ENCODE measurements around the gene DNAJA2. TPM values are rescaled to one million over a fixed set of nuclear protein-coding genes. Genes with fewer than 3 reads are reported as not detected.
"Not testable (repeated sequence)": the region's sequence is repeated elsewhere in the genome, so short reads cannot be mapped to it uniquely, and the experiment has no call there.

Gene DNAJA2
- total RNA-seq, 1 experiment from 2014 or later = 110 TPM

DNA sequence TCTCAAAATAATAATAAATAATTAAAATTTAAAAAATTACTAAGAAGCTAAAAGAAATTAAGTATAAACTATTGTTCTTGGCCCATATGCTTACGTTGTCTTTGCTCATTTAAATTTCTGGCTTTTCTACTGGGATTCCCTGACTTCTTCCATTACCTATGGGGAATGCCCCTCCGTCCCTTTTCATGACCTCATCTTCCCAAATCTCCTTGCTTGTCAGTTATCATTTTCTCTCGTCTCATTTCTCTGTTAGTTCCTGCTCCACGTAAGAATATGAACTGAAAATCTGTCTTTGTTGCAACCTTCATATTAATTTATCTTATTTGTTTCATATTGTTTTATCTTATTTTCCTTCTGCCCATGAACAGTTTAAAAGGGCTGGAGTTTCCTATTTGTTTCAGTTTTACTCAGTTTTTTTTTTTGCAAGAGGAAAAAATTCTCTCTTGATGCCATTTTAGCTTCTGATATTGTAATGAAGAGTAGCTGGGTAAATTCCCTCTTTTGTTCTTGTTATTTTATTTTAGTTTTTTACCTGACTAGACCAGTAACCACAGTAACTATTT is 2.5 kb upstream of the DNAJA2 start:
- DNase-seq (ENCODE audit: extremely low read depth, low read depth) = no peak

DNA sequence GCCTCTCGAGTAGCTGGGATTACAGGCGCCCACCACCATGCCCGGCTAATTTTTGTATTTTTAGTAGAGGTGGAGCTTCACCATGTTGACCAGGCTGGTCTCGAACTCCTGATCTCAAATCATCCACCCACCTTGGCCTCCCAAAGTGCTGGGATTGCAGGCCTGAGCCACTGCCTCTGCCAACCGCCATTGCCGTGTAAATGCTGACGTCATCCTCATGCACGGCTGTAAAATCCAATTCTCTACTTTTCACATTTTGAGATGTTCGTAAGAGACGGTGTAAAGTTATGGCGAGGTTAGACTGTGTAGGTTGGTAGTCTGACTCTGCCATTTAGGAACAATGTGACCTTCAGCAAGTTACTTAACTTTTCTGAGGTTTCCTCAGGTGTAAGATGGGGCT is 1.7 kb upstream of the DNAJA2 start:
- DNase-seq (ENCODE audit: extremely low read depth, low read depth) = no peak

DNA sequence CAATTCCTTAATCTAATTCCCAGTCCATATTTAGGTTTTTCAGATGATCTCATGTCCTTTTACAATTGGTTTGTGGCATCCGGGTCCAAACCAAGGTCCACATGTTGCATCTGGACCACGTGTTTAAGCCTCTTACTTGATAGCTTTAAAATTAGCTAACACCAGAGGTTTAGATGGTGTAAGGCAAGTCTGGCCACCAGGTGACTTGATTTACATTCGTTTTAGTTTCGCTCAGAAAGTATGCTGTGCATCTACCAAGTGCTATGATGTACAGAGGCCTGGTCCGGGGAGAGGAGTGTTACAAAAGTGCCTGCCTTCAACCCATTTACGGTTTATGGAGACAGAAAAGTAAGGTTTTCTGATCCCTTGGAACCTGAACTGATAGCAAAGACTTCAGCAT is 878 bp upstream of the DNAJA2 start:
- no peak for DNase-seq (ENCODE audit: extremely low read depth, low read depth)

DNA sequence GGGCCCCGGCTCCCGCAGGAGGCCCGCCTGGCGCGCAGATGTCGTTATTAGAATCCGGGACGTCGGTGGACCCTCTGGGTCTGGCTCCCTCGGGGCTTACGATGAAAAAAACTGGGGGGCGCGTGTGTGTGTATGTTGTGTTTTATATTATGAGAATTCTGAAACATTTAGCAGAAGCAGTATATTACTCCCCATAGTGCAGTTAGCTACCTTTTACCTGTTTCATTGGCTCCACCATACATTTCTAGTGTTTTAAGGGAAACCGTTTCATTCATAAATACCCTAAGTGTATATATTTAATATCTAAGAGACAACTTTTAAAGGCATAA is 486 bp upstream of the DNAJA2 start:
- DNase-seq (ENCODE audit: extremely low read depth, low read depth) = no peak

DNA sequence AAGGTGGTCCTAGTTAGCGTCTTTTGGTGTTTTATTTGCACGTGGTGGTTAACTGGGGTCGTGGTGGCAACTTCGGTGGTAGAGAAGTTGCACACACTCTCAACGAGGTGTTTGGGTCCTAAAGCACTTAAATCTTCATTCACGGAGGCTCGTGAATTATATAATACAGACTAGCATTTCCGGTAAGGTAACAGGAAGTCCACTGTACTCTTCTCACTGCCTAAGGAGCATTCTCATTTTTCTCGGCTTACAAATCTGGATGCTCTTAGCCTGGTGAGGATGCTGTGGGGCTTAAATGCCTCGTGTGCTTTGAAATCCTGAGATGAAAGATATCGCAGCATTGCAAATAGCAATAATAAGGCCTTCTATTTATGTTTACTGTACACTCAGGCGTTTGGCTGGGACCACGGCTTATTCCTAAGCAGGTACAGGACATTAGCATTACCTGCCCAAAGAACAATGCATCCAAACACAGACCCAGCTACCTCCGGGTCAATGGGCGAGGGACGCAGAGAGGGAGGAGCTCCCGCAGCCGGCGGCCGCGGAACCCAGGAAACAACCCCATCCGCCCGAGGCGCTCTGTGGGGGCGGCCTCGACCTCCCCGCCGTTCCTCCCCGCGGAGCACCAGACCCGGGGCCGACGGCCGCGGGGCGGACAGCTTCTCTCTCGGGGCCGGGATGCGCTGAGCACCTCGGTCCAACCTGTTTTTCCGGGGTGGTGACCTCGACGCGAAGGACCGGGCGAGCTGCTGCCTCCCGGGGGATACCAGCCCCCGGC is 856 bp downstream of the DNAJA2 start:
- DNase-seq (ENCODE audit: extremely low read depth, low read depth) = no peak

DNA sequence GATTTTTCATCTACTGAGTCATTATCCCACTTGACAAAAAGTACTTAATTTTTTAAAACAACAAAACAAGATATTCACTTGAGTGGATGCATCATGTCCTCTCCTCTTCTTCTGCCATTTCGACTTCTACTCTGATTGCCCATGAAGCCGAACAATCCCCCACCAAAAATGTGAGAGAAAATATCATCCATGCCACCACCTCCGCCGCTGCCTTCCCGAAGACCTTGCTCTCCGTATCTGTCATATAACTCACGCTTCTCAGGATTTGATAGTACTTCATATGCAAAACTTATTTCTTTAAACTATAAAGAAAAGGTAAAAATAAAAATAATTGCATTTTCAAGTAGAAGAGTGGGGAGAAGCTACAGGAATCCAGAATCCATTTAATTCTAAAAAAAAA is 2.2 kb downstream of the DNAJA2 start:
- DNase-seq (ENCODE audit: extremely low read depth, low read depth) = no peak

DNA sequence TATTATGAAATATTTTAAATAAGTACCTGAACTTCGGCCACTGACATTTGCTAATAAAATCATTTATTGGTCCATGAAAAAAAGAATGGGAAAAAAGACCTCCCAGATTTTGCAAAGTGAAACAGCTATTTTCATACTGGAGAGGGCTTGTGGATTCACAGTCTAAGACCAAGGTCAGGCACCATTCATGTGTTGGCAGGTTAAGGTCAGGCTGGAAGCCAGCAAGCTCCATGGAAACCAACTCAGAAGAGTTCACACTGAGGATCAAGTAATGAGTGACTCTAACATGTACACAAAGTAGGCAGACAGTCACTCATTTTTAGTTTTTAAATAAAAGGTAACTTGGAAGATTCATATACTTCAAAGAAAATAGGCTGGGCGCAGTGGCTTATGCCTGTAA is 3.4 kb downstream of the DNAJA2 start:
- DNase-seq (ENCODE audit: extremely low read depth, low read depth) = no peak

DNA sequence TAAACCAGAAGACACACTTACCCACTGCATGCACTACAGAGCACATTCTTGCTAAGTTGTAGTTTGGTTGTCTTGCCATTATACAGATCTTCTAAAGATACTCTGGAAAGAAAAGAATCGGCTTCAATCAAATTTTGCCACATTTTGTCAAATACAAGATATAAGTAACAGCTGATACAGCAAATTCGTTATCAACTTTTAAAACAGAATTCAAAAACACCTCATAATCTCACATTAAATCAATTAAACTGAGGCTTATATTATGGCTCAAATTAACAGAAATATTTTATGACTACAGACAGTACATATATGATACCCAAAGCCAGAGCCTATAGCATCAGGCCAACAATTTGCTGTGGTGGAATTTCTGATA is 5.4 kb downstream of the DNAJA2 start:
- no peak for DNase-seq (ENCODE audit: extremely low read depth, low read depth)

DNA sequence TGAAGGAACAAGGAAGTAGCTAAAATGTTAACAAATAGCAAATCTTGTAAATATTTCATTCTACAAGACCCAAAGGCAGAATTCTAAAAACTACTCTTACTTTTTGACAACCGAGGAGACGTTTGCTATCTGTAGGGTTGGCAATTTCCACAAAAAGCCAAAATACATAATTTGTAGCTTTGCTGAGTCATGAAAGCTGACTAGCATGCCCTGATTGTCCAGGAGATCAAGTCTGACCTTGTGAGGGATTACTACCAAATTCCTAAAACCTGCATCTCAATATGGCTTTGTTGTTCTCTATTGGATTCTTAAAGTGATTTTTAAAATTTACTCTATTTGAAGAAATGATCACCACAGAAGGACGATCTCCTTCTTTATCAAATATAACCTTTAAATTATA is 10.8 kb downstream of the DNAJA2 start:
- no peak for DNase-seq (ENCODE audit: extremely low read depth, low read depth)

DNA sequence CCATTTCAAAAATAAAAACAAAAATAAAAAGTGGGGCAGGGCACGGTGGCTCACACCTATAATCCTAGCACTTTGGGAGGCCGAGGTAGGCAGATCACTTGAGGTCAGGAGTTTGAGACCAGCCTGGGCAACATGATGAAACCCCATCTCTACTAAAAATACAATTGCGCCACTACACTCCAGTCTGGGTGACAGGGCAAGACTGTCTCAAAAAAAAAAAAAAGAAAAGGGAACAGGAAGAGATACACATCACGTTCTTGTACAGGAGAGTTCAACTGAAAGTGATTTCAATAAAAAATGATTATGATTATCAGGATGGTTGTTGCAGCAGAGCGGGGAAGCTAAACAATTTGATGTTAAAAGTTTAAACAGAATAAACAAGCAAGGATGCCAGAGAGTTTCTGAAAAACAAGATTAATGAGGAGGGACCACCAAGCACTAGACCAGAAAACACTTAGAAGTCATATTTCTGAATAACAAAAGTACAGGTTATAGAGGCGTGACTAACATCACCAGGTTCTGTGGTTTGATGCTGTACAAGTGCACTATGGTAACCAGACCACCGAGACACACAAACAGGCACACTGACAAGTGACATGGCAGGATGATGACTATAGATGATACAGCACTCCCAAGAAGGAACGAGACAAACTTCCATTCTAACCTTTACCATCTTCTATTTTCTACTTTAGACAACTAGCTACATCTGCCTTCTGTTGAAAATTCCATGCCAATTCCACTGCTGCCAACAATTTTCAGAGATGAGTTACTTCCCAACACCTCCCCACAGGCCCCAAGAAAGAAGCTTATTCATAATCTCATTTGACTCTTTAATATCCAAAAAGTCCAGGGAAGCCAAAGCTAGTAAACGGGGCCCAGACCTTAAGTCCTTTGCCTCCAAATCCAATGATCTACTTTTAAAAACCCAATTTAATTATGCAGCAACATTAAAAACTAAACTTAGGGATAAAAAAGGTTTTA is 11.8 kb downstream of the DNAJA2 start:
- DNase-seq (ENCODE audit: extremely low read depth, low read depth) = no peak

DNA sequence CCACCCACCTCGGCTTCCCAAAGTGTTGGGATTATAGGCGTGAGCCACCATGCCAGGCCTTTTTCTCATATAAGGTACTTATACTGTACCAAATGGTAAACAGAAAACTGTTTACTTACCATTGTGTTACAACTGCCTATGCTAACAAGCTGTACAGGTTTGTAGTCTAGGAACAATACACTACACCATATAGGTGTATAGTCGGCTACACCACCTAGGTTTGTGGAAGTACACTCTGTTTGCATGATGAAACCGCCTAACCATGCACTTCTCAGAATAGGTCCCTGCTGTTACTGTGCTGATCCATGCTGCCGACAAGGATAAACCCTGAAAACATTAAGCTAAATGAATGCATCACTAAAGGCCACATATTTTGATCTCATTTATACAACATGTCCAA is 18.9 kb downstream of the DNAJA2 start:
- DNase-seq (ENCODE audit: extremely low read depth, low read depth) = no peak

DNA sequence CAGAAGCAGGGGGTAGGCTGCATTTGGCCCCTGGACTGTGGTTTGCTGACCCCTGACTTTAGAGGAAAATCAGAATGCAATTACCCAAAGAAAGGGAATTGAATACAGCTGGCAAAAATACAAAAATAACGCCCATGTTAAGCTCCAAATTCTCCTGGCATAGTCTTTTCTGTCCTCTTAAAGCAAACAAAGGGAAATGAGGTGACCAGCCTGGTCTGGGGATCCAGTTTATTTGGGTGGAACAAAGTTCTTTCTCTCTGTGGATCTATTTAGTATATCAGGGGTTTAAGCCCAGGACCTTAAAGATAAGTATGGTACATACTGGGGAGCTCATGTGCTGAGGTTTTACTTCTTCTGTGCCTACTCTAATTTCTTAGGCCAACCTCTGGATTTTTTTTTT is 23.5 kb downstream of the DNAJA2 start:
- no peak for DNase-seq (ENCODE audit: extremely low read depth, low read depth)

DNA sequence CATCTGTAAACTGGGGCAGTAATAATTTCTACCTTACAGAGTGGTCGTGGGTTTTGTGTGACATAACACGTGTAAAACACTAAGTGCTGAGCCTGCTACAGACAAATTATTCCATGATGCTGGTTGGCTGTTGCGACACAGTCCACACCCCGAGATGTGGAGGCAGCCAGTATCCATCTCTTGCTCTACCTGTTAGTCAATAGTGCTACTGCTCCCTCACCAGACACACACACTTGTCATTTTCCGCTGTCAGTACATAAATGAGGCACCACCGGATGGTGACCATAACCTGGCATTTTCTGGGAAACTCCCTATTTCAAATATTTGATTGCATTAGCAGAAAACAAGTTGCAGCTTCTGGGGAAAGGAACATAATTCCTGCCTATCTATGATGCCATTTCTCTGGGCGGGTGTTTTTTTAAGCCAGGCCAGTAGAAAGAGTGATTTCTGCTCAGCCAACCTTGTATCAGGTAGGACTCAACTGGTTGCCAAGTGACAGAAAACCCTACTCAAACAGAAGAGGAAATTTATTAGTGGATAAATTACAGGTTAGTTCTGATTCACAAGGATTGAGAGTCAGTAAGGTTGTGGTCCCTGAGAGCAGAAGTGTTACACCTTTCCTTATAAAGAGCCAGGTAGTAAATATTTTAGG is 24.1 kb downstream of the DNAJA2 start:
- no peak for DNase-seq (ENCODE audit: extremely low read depth, low read depth)

DNA sequence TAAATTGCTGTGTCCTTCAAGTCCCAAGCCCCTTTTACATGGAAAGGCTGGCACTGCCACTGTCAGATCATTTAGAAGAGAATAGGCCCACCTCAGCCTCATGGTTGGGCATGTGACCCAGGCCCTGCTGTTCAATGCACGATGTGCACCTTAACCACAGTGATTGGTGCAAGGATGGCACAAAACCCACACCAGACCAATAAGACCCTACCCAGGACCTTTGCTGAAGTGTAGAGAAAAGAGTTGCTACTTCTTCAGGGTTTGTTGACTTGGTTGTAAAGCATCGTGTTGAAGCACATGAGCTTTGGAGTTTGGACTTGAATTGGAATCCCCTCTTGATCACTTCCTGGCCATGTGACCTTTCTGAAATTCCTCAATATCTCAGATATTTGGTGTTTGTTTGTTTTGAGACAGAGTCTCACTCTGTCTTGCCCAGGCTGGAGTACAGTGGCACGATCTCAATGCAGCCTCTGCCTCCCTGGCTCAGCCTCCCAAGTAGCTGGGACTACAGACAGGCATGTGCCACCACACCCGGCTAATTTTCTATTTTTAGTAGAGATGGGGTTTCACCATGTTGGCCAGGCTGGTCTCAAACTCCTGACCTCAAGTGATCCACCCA is 24.8 kb downstream of the DNAJA2 start:
- DNase-seq (ENCODE audit: extremely low read depth, low read depth) = no peak

DNA sequence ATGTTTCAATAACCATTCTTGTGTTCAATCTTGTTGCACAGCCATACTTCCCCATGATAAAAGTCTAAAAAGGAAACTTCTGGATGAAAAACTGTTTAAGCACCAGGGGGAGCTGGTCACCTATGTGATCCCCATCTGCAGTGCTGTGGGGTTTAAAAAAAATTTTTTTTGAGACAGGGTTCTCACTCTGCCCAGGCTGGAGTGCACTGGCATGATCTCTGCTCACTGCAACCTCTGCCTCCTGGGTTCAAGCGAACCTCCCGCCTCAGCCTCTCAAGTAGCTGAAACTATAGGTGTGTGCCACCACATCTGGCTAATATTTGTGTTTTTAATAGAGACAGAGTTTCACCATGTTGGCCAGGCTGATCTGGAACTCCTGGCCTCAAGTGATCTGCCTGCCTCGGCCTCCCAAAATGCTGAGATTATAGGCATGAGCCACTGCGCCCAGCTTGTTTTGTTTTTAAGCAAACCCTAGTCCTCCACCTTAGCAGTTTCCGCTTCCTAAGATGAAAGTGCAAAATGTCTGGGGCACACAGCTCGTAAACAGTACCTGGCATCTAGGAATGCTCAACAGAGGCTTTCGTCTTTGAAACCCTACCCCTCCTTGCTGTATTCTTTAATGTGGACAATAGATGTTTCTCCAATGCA is 25.4 kb downstream of the DNAJA2 start:
- DNase-seq (ENCODE audit: extremely low read depth, low read depth) = peak; percentile 33

DNA sequence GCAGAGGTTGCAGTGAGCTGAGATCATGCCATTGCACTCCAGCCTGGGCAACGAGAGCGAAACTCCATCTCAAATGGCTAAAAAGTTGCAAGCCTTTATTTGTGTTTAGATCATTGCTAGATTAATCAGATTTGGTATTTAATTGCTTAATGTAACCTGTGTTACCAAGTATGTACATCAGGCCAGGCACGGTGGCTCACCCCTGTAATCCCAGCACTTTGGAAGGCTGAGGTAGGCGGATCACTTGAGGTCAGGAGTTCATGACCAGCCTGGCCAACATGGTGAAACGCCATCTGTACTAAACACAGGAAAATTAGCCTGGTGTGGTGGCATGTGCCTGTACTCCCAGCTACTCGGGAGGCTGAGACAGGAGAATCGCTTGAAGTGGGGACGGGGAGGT is 28.8 kb downstream of the DNAJA2 start:
- DNase-seq (ENCODE audit: extremely low read depth, low read depth) = not testable (repeated sequence)

DNA sequence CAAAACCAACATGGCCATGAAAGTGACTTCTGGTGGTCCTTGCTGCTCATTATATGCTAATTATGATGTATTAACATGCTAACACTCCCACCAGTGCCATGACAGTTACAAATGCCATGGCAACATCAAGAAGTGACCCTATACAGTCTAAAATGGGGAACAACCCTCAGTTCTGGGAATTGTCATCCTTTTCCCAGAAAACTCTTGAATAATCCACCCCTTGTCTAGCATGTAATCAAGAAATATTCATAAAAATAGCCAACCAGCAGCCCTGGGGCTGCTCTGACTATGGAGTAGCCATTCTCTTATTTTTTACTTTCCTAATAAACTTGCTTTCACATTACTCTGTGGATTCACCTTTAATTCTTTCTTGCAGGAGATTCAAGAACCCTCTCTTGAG is 35.9 kb downstream of the DNAJA2 start:
- DNase-seq (ENCODE audit: extremely low read depth, low read depth) = no peak

DNA sequence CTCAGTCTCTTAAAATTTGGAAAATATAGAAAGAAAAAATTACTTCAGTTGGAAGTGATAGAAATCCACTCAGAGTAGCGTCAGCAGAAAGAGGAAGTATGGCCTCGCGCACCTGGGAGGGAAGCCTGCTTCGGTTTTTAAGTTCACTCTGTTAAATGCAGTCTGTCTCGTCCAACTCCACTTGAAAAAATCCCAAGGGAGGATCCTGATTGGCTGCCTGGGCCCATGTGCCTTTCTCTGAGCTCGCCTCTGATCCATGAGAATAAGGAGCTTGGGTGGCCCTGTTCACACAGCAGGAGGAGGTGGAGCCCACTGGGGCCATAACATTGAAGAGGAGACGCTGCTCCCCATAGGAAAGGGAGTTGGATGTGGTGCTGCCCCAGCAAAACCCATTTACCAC is 40.7 kb downstream of the DNAJA2 start:
- no peak for DNase-seq (ENCODE audit: extremely low read depth, low read depth)

DNA sequence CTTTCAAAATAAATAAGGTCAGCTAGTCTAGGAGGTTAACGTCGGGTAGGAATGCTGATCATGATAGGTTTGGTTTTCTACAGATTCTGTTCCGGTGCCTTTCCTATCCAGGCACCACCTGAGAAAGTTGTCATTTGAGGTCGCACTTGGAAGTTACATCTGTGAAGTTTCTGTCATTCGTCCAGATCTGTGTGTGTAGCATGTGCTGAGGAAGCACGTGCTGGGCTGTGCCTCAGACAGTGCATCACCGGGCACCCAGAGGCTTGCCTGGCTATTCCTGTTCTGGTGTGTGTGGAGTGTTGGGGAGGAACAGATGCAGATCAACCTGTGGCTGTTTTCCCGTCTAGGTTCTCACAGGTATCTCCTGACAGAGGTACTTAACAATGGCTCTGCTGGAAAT is 42.6 kb downstream of the DNAJA2 start:
- no peak for DNase-seq (ENCODE audit: extremely low read depth, low read depth)
